HG02981 (cell line): ENCODE data around the gene MAJIN.
"Not testable (repeated sequence)": the region's sequence is repeated elsewhere in the genome, so short reads cannot be mapped to it uniquely, and the experiment has no call there.

Source experiments
- ATAC-seq: cut with Tn5 transposase; IDR thresholded peaks from one replicate; pipeline ENCODE4 v1.9.1; 2021; ENCODE audit warnings: mild to moderate bottlenecking, moderate library complexity; ENCODE audit not compliant: unreplicated experiment

The MAJIN gene

GRCh38 chr11:64994318-64994717 lies 22.4 kb upstream of the MAJIN start:
- no peak for ATAC-seq

GRCh38 chr11:64990222-64990923 lies 18.5 kb upstream of the MAJIN start:
- no peak for ATAC-seq

- no peak for ATAC-seq
These were observed 17.5 kb upstream of the MAJIN start for GRCh38 chr11:64989416-64989815.

- ATAC-seq, result no peak
These were observed 16.3 kb upstream of the MAJIN start for GRCh38 chr11:64987998-64988854.

GRCh38 chr11:64983339-64983738 lies 11.4 kb upstream of the MAJIN start:
- ATAC-seq, result not testable (repeated sequence)

GRCh38 chr11:64976651-64977050 lies 4.7 kb upstream of the MAJIN start:
- no peak for ATAC-seq

- ATAC-seq, result no peak
These were observed 2.2 kb upstream of the MAJIN start for GRCh38 chr11:64974124-64974523.

- no peak for ATAC-seq
These were observed 1.2 kb downstream of the MAJIN start for GRCh38 chr11:64970731-64971151.

GRCh38 chr11:64969209-64969608 lies 2.7 kb downstream of the MAJIN start:
- no peak for ATAC-seq

GRCh38 chr11:64967375-64967774 lies 4.5 kb downstream of the MAJIN start:
- no peak for ATAC-seq

GRCh38 chr11:64963072-64963631 lies 8.8 kb downstream of the MAJIN start:
- no peak for ATAC-seq

GRCh38 chr11:64960719-64961118 lies 11.2 kb downstream of the MAJIN start:
- no peak for ATAC-seq

GRCh38 chr11:64959498-64959897 lies 12.4 kb downstream of the MAJIN start:
- ATAC-seq, result no peak

GRCh38 chr11:64954201-64954600 lies 17.7 kb downstream of the MAJIN start:
- no peak for ATAC-seq

GRCh38 chr11:64951529-64951928 lies 20.4 kb downstream of the MAJIN start:
- ATAC-seq, result no peak

GRCh38 chr11:64947208-64947814 lies 24.6 kb downstream of the MAJIN start:
- no peak for ATAC-seq

- no peak for ATAC-seq
These were observed 35.4 kb downstream of the MAJIN start for GRCh38 chr11:64936539-64936938.

- ATAC-seq, result no peak
These were observed 36.4 kb downstream of the MAJIN start, which contains the start of gene GPHA2 for GRCh38 chr11:64935359-64936081. Gene GPHA2, minus strand, starts transcription at chr11:64935893. Its CDS starts 433 bp downstream, at chr11:64935460.

GRCh38 chr11:64934682-64935358 lies 37.1 kb downstream of the MAJIN start:
- no peak for ATAC-seq
